GM23338 (cell line): ENCODE data around the gene USP5. TPM values are rescaled to one million over a fixed set of nuclear protein-coding genes. Genes with fewer than 3 reads are reported as not detected.

Experiments used
- ATAC-seq: fragments of 200-7000 bp; cut with Tn5 transposase; 3 replicates; pipeline ENCODE4 v1.9.1; 2020
- DNase-seq: peaks from one replicate; pipeline ENCODE4 v3.0.0-alpha.2; 2015; ENCODE audit warnings: low spot score
- H2AFZ ChIP-seq: fragments of 200-600 bp; sonication (generic); 2 replicates; pipeline ENCODE4 v1.8.0; 2016; ENCODE audit warnings: antibody characterized with exemption, mild to moderate bottlenecking, moderate library complexity
- H3F3A ChIP-seq: fragments of 200-600 bp; sonication (generic); replicated peaks from 2 replicates; pipeline ENCODE4 v1.8.0; 2017; ENCODE audit warnings: antibody characterized with exemption, mixed run types, low read depth
- H3K27ac ChIP-seq: fragments of 200-600 bp; sonication (generic); 2 replicates; pipeline ENCODE4 v1.6.1; 2016; ENCODE audit warnings: low read depth
- H3K27me3 ChIP-seq: fragments of 200-600 bp; sonication (generic); 2 replicates; pipeline ENCODE4 v1.8.0; 2016; ENCODE audit warnings: mild to moderate bottlenecking, mixed run types, moderate library complexity; ENCODE audit not compliant: insufficient read depth
- H3K36me3 ChIP-seq: fragments of 200-600 bp; sonication (generic); 2 replicates; pipeline ENCODE4 v1.8.0; 2016; ENCODE audit warnings: mild to moderate bottlenecking; ENCODE audit not compliant: insufficient read depth
- H3K4me1 ChIP-seq: fragments of 200-600 bp; sonication (generic); 2 replicates; pipeline ENCODE4 v1.8.0; 2016; ENCODE audit warnings: mild to moderate bottlenecking, moderate library complexity; ENCODE audit not compliant: insufficient read depth
- H3K4me2 ChIP-seq: fragments of 200-600 bp; sonication (generic); 2 replicates; pipeline ENCODE4 v1.7.1; 2017; ENCODE audit warnings: mixed run types
- H3K4me3 ChIP-seq: fragments of 200-600 bp; sonication (generic); 2 replicates; pipeline ENCODE4 v1.6.1; 2016; ENCODE audit warnings: mixed run types
- H3K79me2 ChIP-seq: fragments of 200-600 bp; sonication (generic); replicated peaks from 2 replicates; pipeline ENCODE4 v1.8.0; 2017; ENCODE audit warnings: mild to moderate bottlenecking; ENCODE audit not compliant: insufficient read depth
- H3K9me2 ChIP-seq: fragments of 200-600 bp; sonication (generic); 2 replicates; pipeline ENCODE4 v1.8.0; 2017; ENCODE audit not compliant: insufficient read depth
- H4K20me1 ChIP-seq: fragments of 200-600 bp; sonication (generic); replicated peaks from 2 replicates; pipeline ENCODE4 v1.8.0; 2017; ENCODE audit warnings: mild to moderate bottlenecking; ENCODE audit not compliant: insufficient read depth
- H3K27ac Mint-ChIP-seq: 2 replicates; pipeline ENCODE4 v1.8.0; 2020; ENCODE audit warnings: inconsistent platforms, mild to moderate bottlenecking, moderate library complexity, mixed read lengths
- H3K27me3 Mint-ChIP-seq: 3 replicates; pipeline ENCODE4 v1.8.0; 2022; ENCODE audit warnings: low read depth, mild to moderate bottlenecking, moderate library complexity, mixed read lengths, inconsistent platforms; ENCODE audit not compliant: insufficient read depth, poor library complexity
- H3K36me3 Mint-ChIP-seq: 3 replicates; pipeline ENCODE4 v1.8.0; 2021; ENCODE audit warnings: low read depth, mild to moderate bottlenecking, inconsistent platforms, moderate library complexity, mixed read lengths
- H3K4me1 Mint-ChIP-seq: 3 replicates; pipeline ENCODE4 v1.8.0; 2020; ENCODE audit warnings: mild to moderate bottlenecking, inconsistent platforms, mixed read lengths
- H3K4me3 Mint-ChIP-seq: 3 replicates; pipeline ENCODE4 v1.8.0; 2021; ENCODE audit warnings: moderate library complexity, mild to moderate bottlenecking, inconsistent platforms, mixed read lengths
- H3K9me3 Mint-ChIP-seq: 3 replicates; pipeline ENCODE4 v1.8.0; 2020; ENCODE audit warnings: moderate library complexity, mild to moderate bottlenecking, inconsistent platforms, mixed read lengths
- CREB1 ChIP-seq: fragments of 250-450 bp; sonication (Bioruptor Pico); IDR thresholded peaks from 2 replicates; pipeline ENCODE4 v1.5.0; 2020; ENCODE audit warnings: low read depth, mild to moderate bottlenecking, moderate library complexity
- EZH2phosphoT487 ChIP-seq: fragments of 200-600 bp; sonication (generic); IDR thresholded peaks from one replicate; pipeline ENCODE4 v1.8.1; 2018; ENCODE audit warnings: antibody characterized with exemption; ENCODE audit not compliant: unreplicated experiment
- JUNB ChIP-seq: IDR thresholded peaks from one replicate; pipeline ENCODE4 v1.6.1; 2016; ENCODE audit warnings: antibody characterized with exemption; ENCODE audit not compliant: unreplicated experiment
- NANOG ChIP-seq: IDR thresholded peaks from 2 replicates; pipeline ENCODE4 v1.6.1; 2016; ENCODE audit warnings: antibody characterized with exemption, borderline replicate concordance
- STAT1 ChIP-seq: IDR thresholded peaks from one replicate; pipeline ENCODE4 v1.6.1; 2016; ENCODE audit warnings: antibody characterized with exemption; ENCODE audit not compliant: unreplicated experiment
- ZNF114 ChIP-seq: fragments of 250-450 bp; sonication (Bioruptor Pico); IDR thresholded peaks from 2 replicates; pipeline ENCODE4 v1.5.0; 2020; ENCODE audit warnings: mild to moderate bottlenecking, moderate library complexity
- ZNF331 ChIP-seq: fragments of 250-450 bp; sonication (Bioruptor Pico); IDR thresholded peaks from 2 replicates; pipeline ENCODE4 v1.5.0; 2020; ENCODE audit warnings: low read depth, mild to moderate bottlenecking, moderate library complexity
- polyA plus RNA-seq: library from polyadenylated mRNA; unstranded; fragments of >200 nt; fragmentation: Nextera tagmentation; extraction: Ambion mirVana; gene quantifications from 2 replicates; pipeline ENCODE4 v1.2.1, GENCODE V29; 2016
- total RNA-seq: library from RNA; depleted of rRNA; stranded (reverse); fragments of >200 nt; shearing (Covaris generic); gene quantifications from 2 replicates; pipeline ENCODE4 v1.2.3, GENCODE V29; 2014
- TF ChIP-seq, protein P1 (sequence below): IDR thresholded peaks from 2 replicates; pipeline ENCODE4 v1.6.1; 2016; ENCODE audit warnings: antibody characterized with exemption
- TF ChIP-seq, protein P2 (sequence below): IDR thresholded peaks from one replicate; pipeline ENCODE4 v1.6.1; 2018; ENCODE audit warnings: antibody characterized with exemption; ENCODE audit not compliant: unreplicated experiment

The USP5 gene
- total and polyA plus RNA-seq, 2 experiments from 2014 or later = 35.1 to 109 TPM

DNA sequence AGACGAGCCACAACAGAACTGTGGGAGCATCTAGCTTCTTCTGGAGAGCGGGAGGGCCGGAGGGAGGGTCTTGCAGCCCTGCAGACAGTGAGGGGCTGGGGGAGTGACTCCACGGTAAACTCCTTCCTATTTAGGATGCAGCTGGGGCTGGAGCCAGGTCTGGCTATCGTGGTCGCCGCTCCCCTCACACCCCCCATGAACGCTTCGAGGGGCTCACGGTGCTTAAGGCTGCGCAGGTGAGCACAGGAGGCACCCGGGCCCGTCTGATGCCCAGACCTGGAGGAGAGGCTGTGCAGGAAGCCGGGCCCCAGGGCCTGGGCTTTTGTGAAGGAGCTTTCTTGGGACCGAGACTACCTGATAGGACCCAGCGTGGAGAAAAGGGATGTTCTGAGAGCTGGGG lies 15.1 kb upstream of the USP5 start:
- no peak overlapping the region for H3K27ac Mint-ChIP-seq
- H3K4me3 Mint-ChIP-seq = no peak overlapping the region
- no peak for TF ChIP-seq EZH2phosphoT487
- TF ChIP-seq ZNF114 (CRISPR knock-in tag) = no peak
- no peak for TF ChIP-seq CREB1 (CRISPR knock-in tag)
- no peak for TF ChIP-seq ZNF331 (CRISPR knock-in tag)
- TF ChIP-seq NANOG = no peak
- TF ChIP-seq JUNB = no peak
- H3K9me3 Mint-ChIP-seq = no peaks in the 10 kb centered on the region
- peaks cover 3% of the 10 kb centered on the region; the same call in 1 of the 2 replicates for H4K20me1 ChIP-seq
- no peak for ATAC-seq
- no peak overlapping the region for H3K27ac ChIP-seq
- peaks cover 23% of the 10 kb centered on the region for H3K4me1 Mint-ChIP-seq
- peaks cover 5% of the 10 kb centered on the region; the same call in 1 of the 2 replicates for H3K4me1 ChIP-seq
- H3K4me2 ChIP-seq = no peak overlapping the region
- DNase-seq = no peak
- no peaks in the 10 kb centered on the region for H3K27me3 ChIP-seq
- H3K36me3 ChIP-seq = peaks cover 5% of the 10 kb centered on the region; the same call in 1 of the 2 replicates
- peaks cover 22% of the 10 kb centered on the region for H3K27me3 Mint-ChIP-seq
- peaks cover 18% of the 10 kb centered on the region; the same call in 1 of the 2 replicates for H3F3A ChIP-seq
- no peak overlapping the region for H2AFZ ChIP-seq
- no peak overlapping the region for H3K4me3 ChIP-seq
- H3K36me3 Mint-ChIP-seq = peaks cover 67% of the 10 kb centered on the region
- no peaks in the 10 kb centered on the region for H3K9me2 ChIP-seq
- H3K79me2 ChIP-seq = no peaks in the 10 kb centered on the region

GRCh38 chr12:6837370-6838060 lies 14.4 kb upstream of the USP5 start:
- Histone ChIP-seq H3K36me3 (peaks cover 5% of the 10 kb centered on the region; the same call in 1 of the 2 replicates), H3K4me3 (no peak overlapping the region), H4K20me1 (peaks cover 3% of the 10 kb centered on the region; the same call in 1 of the 2 replicates), H2AFZ (no peak overlapping the region), H3K27ac (no peak overlapping the region), H3K27me3 (no peaks in the 10 kb centered on the region), H3K9me2 (no peaks in the 10 kb centered on the region), H3F3A (peaks cover 18% of the 10 kb centered on the region; the same call in 1 of the 2 replicates), H3K4me2 (no peak overlapping the region), H3K4me1 (peaks cover 5% of the 10 kb centered on the region; the same call in 1 of the 2 replicates), H3K79me2 (no peaks in the 10 kb centered on the region)
- Mint-ChIP-seq H3K4me3 (no peak overlapping the region), H3K27me3 (peaks cover 23% of the 10 kb centered on the region), H3K9me3 (no peaks in the 10 kb centered on the region), H3K27ac (no peak overlapping the region), H3K4me1 (peaks cover 23% of the 10 kb centered on the region), H3K36me3 (peaks cover 64% of the 10 kb centered on the region)
- no peak for DNase-seq
- TF ChIP-seq, protein P1, sequence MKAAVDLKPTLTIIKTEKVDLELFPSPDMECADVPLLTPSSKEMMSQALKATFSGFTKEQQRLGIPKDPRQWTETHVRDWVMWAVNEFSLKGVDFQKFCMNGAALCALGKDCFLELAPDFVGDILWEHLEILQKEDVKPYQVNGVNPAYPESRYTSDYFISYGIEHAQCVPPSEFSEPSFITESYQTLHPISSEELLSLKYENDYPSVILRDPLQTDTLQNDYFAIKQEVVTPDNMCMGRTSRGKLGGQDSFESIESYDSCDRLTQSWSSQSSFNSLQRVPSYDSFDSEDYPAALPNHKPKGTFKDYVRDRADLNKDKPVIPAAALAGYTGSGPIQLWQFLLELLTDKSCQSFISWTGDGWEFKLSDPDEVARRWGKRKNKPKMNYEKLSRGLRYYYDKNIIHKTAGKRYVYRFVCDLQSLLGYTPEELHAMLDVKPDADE = no peak
- TF ChIP-seq CREB1 (CRISPR knock-in tag) = no peak
- no peak for TF ChIP-seq EZH2phosphoT487
- TF ChIP-seq, protein P2, sequence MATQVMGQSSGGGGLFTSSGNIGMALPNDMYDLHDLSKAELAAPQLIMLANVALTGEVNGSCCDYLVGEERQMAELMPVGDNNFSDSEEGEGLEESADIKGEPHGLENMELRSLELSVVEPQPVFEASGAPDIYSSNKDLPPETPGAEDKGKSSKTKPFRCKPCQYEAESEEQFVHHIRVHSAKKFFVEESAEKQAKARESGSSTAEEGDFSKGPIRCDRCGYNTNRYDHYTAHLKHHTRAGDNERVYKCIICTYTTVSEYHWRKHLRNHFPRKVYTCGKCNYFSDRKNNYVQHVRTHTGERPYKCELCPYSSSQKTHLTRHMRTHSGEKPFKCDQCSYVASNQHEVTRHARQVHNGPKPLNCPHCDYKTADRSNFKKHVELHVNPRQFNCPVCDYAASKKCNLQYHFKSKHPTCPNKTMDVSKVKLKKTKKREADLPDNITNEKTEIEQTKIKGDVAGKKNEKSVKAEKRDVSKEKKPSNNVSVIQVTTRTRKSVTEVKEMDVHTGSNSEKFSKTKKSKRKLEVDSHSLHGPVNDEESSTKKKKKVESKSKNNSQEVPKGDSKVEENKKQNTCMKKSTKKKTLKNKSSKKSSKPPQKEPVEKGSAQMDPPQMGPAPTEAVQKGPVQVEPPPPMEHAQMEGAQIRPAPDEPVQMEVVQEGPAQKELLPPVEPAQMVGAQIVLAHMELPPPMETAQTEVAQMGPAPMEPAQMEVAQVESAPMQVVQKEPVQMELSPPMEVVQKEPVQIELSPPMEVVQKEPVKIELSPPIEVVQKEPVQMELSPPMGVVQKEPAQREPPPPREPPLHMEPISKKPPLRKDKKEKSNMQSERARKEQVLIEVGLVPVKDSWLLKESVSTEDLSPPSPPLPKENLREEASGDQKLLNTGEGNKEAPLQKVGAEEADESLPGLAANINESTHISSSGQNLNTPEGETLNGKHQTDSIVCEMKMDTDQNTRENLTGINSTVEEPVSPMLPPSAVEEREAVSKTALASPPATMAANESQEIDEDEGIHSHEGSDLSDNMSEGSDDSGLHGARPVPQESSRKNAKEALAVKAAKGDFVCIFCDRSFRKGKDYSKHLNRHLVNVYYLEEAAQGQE = no peak
- no peak for TF ChIP-seq STAT1
- ATAC-seq = no peak
